ENCODE results near the gene BTBD18.
"Not testable (repeated sequence)": the region's sequence is repeated elsewhere in the genome, so short reads cannot be mapped to it uniquely, and the experiment has no call there.

Gene BTBD18

GRCh38 chr11:57727185-57727584, 24.4 kb downstream of the BTBD18 start:
- H3K36me3 Mint-ChIP-seq (ENCODE audit: low read depth) = peaks cover 26% of the 10 kb centered on the region

DNA sequence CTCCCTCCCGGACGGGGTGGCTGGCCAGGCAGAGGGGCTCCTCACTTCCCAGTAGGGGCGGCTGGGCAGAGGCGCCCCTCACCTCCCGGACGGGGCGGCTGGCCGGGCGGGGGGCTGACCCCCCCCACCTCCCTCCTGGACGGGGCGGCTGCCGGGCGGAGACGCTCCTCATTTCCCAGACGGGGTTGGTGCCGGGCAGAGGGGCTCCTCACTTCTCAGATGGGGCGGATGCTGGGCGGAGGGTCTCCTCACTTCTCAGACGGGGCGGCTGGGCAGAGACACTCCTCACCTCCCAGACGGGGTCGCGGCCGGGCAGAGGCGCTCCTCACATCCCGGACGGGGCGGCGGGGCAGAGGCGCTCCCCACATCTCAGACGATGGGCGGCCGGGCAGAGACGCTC, 34.9 kb downstream of the BTBD18 start:
- H3K36me3 Mint-ChIP-seq (ENCODE audit: low read depth) = peaks cover 28% of the 10 kb centered on the region
- not testable (repeated sequence) for H3K27ac Mint-ChIP-seq, H3K4me3 Mint-ChIP-seq, H3K27me3 Mint-ChIP-seq, H3K9me3 Mint-ChIP-seq
- H3K4me1 Mint-ChIP-seq (ENCODE audit: low read depth) = peaks cover 25% of the 10 kb centered on the region

More at GRCh38 chr11:57727185-57727584, 24.4 kb downstream of the BTBD18 start:
- no peak overlapping the region for H3K4me3 Mint-ChIP-seq
- H3K27me3 Mint-ChIP-seq = no peaks in the 10 kb centered on the region
- H3K9me3 Mint-ChIP-seq = no peaks in the 10 kb centered on the region
- peaks cover 20% of the 10 kb centered on the region for H3K4me1 Mint-ChIP-seq (ENCODE audit: low read depth)
- no peak overlapping the region for H3K27ac Mint-ChIP-seq

GRCh38 chr11:57713835-57714234, 37.8 kb downstream of the BTBD18 start:
- H3K36me3 Mint-ChIP-seq (ENCODE audit: low read depth) = peaks cover 19% of the 10 kb centered on the region
- peak overlapping the region; percentile 47 for H3K27ac Mint-ChIP-seq

DNA sequence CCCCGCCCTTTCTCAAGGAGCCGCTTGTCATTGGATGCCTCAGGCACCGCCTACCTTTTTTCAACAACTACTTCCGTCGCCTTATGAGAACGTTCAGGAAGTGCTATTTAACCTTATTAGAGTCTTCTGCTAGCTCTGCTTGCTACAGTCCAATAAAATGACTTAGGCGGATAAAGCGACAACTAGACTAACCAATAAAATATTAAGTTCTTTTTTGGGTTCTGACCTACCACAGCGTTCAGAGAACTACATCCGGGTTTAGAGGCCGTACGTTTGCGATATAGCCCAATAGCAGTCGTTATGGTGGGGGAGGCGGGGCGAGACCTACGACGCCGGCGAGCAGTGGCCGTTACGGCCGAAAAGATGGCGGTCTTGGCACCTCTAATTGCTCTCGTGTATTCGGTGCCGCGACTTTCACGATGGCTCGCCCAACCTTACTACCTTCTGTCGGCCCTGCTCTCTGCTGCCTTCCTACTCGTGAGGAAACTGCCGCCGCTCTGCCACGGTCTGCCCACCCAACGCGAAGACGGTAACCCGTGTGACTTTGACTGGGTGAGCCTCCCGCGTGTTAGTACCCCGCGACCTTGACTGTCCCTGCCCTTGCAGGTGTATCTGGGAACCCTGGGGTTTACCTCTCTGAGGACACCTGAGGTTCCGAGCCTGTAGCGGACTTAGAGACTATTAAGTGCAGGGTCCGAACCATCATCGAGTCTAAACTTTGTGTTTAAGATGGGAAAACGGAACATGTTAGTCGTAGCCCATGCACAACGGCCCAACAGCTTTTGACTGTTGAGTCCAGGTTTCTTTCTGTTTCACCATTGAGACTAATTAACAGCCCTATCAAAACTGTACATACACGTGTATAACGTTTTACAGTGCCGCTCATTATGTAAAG, 39.1 kb downstream of the BTBD18 start, which contains the start of gene TMX2:
Gene TMX2 (plus strand): TSS at position 338 of the 895 bp plus-strand sequence. CDS start 26 bp downstream, at position 364.
- H3K9me3 Mint-ChIP-seq = no peaks in the 10 kb centered on the region
- H3K4me3 Mint-ChIP-seq = peak within 1 kb of the TSS; percentile 98
- peak within 1 kb of the TSS; percentile 98 for H3K27ac Mint-ChIP-seq
- H3K27me3 Mint-ChIP-seq = no peaks in the 10 kb centered on the region
- H3K36me3 Mint-ChIP-seq (ENCODE audit: low read depth) = peaks cover 10% of the 10 kb centered on the region
- peaks cover 54% of the 10 kb centered on the region for H3K4me1 Mint-ChIP-seq (ENCODE audit: low read depth)

More at GRCh38 chr11:57713835-57714234, 37.8 kb downstream of the BTBD18 start:
- Mint-ChIP-seq H3K4me1 (ENCODE audit: low read depth) (peaks cover 48% of the 10 kb centered on the region), H3K9me3 (no peaks in the 10 kb centered on the region), H3K27me3 (no peaks in the 10 kb centered on the region), H3K4me3 (peak overlapping the region; percentile 98)

- Mint-ChIP-seq H3K4me1 (ENCODE audit: low read depth) (peaks cover 54% of the 10 kb centered on the region), H3K36me3 (ENCODE audit: low read depth) (peaks cover 10% of the 10 kb centered on the region), H3K27me3 (no peaks in the 10 kb centered on the region), H3K4me3 (peak within 1 kb of the TSS; percentile 98), H3K9me3 (no peaks in the 10 kb centered on the region), H3K27ac (peak within 1 kb of the TSS; percentile 98)
Measured at GRCh38 chr11:57711414-57712255, 40.0 kb downstream of the BTBD18 start, which contains the start of gene MED19. Gene MED19, minus strand, starts transcription at chr11:57712215. Its CDS starts 36 bp downstream, at chr11:57712179.

GRCh38 chr11:57709802-57710367, 41.7 kb downstream of the BTBD18 start:
- Mint-ChIP-seq H3K36me3 (ENCODE audit: low read depth) (peaks cover 18% of the 10 kb centered on the region), H3K4me3 (peak overlapping the region; percentile 28), H3K4me1 (ENCODE audit: low read depth) (peaks cover 52% of the 10 kb centered on the region), H3K27me3 (no peaks in the 10 kb centered on the region), H3K27ac (peak overlapping the region; percentile 53), H3K9me3 (no peaks in the 10 kb centered on the region)

- H3K4me3 Mint-ChIP-seq, H3K27ac Mint-ChIP-seq, H3K27me3 Mint-ChIP-seq, H3K9me3 Mint-ChIP-seq: not testable (repeated sequence)
- Mint-ChIP-seq H3K36me3 (ENCODE audit: low read depth) (peaks cover 39% of the 10 kb centered on the region), H3K4me1 (ENCODE audit: low read depth) (peaks cover 17% of the 10 kb centered on the region)
Measured at GRCh38 chr11:57705432-57705831, 46.2 kb downstream of the BTBD18 start.

DNA sequence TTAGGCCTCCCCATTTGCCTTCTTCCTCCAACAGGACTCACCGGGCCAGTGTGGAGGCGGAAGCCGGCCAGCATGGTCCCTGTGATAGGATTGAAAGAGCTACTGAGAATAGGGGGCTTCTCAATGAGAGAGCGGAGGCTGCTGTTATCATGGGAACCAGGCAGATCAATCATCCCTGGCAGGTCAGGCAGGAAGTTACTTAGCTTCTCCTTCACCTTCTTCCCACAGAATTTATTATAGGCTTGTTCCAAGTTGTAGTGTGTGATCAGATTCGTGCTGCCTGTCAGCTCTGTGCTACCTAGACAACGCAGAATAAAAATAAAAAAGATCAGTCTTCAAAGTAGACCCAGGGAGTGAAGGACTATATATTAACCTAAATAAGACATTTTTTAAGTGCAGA, 46.7 kb downstream of the BTBD18 start:
- peak overlapping the region; percentile 57 for H3K27ac Mint-ChIP-seq
- H3K4me3 Mint-ChIP-seq = no peak overlapping the region
- H3K36me3 Mint-ChIP-seq (ENCODE audit: low read depth) = peaks cover 44% of the 10 kb centered on the region
- H3K27me3 Mint-ChIP-seq = no peaks in the 10 kb centered on the region
- H3K9me3 Mint-ChIP-seq = no peaks in the 10 kb centered on the region
- H3K4me1 Mint-ChIP-seq (ENCODE audit: low read depth) = peaks cover 12% of the 10 kb centered on the region

DNA sequence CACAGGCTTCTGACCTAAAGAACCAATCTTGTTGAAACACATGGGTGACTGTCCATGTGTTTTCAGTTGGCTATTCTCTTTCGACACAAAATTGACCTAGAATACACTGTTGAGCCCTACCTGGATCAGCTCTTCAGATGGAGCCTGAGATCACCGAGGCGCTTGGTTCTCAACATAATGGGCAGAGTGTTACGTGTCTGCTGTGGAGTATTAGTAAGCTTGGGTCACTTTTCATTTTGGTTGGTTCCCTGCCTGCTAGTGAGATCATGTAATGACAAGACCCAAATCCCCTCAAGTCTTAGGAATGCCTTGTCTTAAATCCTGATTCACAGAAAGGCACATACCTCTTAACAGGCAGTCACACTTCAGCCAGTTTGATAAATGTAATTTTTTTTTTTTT, 48.3 kb downstream of the BTBD18 start:
- Mint-ChIP-seq H3K9me3 (no peaks in the 10 kb centered on the region), H3K4me1 (ENCODE audit: low read depth) (peaks cover 3% of the 10 kb centered on the region), H3K4me3 (no peak overlapping the region), H3K27ac (no peak overlapping the region), H3K27me3 (no peaks in the 10 kb centered on the region), H3K36me3 (ENCODE audit: low read depth) (peaks cover 60% of the 10 kb centered on the region)

GRCh38 chr11:57700425-57700824, 51.2 kb downstream of the BTBD18 start:
- H3K36me3 Mint-ChIP-seq (ENCODE audit: low read depth) = peaks cover 67% of the 10 kb centered on the region
- H3K9me3 Mint-ChIP-seq = no peaks in the 10 kb centered on the region

GRCh38 chr11:57699813-57700212, 51.8 kb downstream of the BTBD18 start:
- Mint-ChIP-seq H3K36me3 (ENCODE audit: low read depth) (peaks cover 66% of the 10 kb centered on the region), H3K9me3 (no peaks in the 10 kb centered on the region), H3K4me3 (no peak overlapping the region), H3K27me3 (no peaks in the 10 kb centered on the region), H3K27ac (no peak overlapping the region), H3K4me1 (ENCODE audit: low read depth) (no peaks in the 10 kb centered on the region)

More at GRCh38 chr11:57700425-57700824, 51.2 kb downstream of the BTBD18 start:
- H3K4me1 Mint-ChIP-seq (ENCODE audit: low read depth) = no peaks in the 10 kb centered on the region
- no peaks in the 10 kb centered on the region for H3K27me3 Mint-ChIP-seq
- no peak overlapping the region for H3K4me3 Mint-ChIP-seq
- H3K27ac Mint-ChIP-seq = no peak overlapping the region

- no peaks in the 10 kb centered on the region for H3K4me1 Mint-ChIP-seq (ENCODE audit: low read depth)
- H3K36me3 Mint-ChIP-seq (ENCODE audit: low read depth) = peaks cover 59% of the 10 kb centered on the region
- H3K4me3 Mint-ChIP-seq = no peak overlapping the region
- H3K27me3 Mint-ChIP-seq = no peaks in the 10 kb centered on the region
- no peaks in the 10 kb centered on the region for H3K9me3 Mint-ChIP-seq
- no peak overlapping the region for H3K27ac Mint-ChIP-seq
Measured at GRCh38 chr11:57698843-57699365, 52.7 kb downstream of the BTBD18 start.
